ENCODE data around the gene LTBP1. TPM values are rescaled to one million over a fixed set of nuclear protein-coding genes. Genes with fewer than 3 reads are reported as not detected.

LTBP1 gene
- total RNA-seq, 2 donors from 2014 or later: 25.9 to 99.8 TPM

DNA sequence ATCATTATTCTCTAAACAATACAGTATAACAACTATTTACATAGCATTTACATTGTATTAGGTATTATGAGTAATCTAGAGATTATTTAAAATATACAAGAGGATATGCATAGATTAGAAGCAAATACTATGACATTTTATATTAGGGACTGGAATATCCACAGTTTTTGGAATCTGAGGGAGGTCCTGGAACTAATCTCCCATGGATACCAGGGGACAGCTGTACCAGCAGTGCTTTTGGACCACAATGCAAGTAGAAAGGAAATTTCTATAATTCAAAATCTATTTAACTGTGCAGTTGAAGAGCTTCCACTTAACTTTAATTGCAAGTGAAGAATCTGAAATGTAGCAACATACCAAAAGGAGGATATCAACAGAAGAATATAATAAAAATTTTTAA lies 120.8 kb downstream of the LTBP1 start:
- no peak for DNase-seq (ENCODE audit: low spot score)
- intact Hi-C loops (cut with DNase I): no loop called here

DNA sequence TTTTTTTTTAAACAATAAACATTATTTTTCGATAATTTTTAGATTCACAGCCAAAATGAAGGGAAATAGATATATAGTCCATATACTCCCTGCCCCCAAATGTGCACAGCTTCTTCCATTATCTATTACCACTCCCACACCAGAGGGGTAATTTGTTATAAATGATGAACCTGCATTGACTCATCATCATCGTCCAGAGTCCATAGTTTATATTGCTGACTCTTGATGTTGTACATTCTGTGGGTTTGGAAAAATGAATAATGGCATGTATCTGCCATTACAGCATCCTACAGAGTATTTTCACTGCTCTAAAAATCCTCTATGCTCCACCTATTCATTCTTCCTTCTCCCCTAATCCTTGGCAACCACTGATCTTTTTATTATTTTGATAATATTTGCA lies 121.5 kb downstream of the LTBP1 start:
- no peak overlapping the region for H3K27ac ChIP-seq
- H3K4me3 ChIP-seq: no peak overlapping the region
- intact Hi-C loops (cut with DNase I): no loop called here
- no peak for TF ChIP-seq POLR2AphosphoS5 (IDR thresholded peaks at IDR 0.05)
- TF ChIP-seq, protein P1, sequence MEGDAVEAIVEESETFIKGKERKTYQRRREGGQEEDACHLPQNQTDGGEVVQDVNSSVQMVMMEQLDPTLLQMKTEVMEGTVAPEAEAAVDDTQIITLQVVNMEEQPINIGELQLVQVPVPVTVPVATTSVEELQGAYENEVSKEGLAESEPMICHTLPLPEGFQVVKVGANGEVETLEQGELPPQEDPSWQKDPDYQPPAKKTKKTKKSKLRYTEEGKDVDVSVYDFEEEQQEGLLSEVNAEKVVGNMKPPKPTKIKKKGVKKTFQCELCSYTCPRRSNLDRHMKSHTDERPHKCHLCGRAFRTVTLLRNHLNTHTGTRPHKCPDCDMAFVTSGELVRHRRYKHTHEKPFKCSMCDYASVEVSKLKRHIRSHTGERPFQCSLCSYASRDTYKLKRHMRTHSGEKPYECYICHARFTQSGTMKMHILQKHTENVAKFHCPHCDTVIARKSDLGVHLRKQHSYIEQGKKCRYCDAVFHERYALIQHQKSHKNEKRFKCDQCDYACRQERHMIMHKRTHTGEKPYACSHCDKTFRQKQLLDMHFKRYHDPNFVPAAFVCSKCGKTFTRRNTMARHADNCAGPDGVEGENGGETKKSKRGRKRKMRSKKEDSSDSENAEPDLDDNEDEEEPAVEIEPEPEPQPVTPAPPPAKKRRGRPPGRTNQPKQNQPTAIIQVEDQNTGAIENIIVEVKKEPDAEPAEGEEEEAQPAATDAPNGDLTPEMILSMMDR (IDR thresholded peaks at IDR 0.05): no peak
- no peak for TF ChIP-seq POLR2A (IDR thresholded peaks at IDR 0.05)
- no peaks in the 10 kb centered on the region for H3K9me3 ChIP-seq
- no peaks in the 10 kb centered on the region for H3K4me1 ChIP-seq (replicated peaks)
- WGBS: 71% methylated on average over 2 of the region's 2 CpGs
- no peaks in the 10 kb centered on the region for H3K27me3 ChIP-seq (replicated peaks; ENCODE audit: insufficient read depth)
- no peaks in the 10 kb centered on the region for H3K36me3 ChIP-seq
- no peak for DNase-seq (ENCODE audit: low spot score)

More for the DNA sequence above, 120.8 kb downstream of the LTBP1 start:
- TF ChIP-seq POLR2AphosphoS5 (IDR thresholded peaks at IDR 0.05) (no peak), POLR2A (IDR thresholded peaks at IDR 0.05) (no peak)
- TF ChIP-seq, protein P1 (IDR thresholded peaks at IDR 0.05): no peak
- Histone ChIP-seq H3K4me3 (no peak overlapping the region), H3K4me1 (replicated peaks) (no peaks in the 10 kb centered on the region), H3K36me3 (no peaks in the 10 kb centered on the region), H3K9me3 (no peaks in the 10 kb centered on the region), H3K27ac (no peak overlapping the region), H3K27me3 (replicated peaks; ENCODE audit: insufficient read depth) (no peaks in the 10 kb centered on the region)

DNA sequence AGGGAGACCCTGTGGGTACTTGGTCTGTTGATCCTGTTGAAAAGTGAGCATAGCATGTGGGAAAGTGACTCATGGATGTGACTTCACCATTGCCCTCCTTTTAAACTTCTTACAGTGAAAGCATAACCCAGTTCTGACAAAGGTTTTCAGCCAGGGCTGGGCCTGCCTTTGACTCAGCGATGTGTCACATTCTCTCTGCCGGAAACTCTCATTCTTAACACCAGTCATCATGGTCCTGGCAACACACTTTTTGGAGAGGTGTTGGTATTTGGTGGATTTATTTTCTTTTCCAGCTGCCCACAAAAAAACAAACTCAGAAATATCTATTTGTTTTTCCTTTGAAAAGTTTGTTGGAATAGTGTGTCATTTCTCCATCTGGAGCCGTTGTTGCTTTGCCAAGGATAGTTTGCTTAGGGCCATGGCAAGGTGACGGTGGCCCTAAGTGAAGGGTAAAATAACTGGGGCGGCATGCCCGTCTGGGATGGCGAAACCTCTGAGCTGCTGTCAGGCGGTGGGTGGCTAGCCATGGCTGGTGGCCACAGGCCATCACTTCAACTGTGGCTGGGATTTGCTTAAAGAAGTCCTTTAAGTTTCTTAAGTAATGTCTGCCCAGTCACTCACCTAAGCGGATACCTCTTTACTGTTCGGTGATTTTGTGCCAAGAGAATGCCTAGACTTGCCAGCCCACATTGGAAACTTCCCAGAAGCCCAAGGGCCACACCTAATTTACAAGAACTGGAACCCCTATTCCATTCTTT lies 123.3 kb downstream of the LTBP1 start:
- H3K27me3 ChIP-seq (replicated peaks; ENCODE audit: insufficient read depth): no peaks in the 10 kb centered on the region
- intact Hi-C loops (cut with DNase I): no loop called here
- peak overlapping the region; percentile 7 to 24 for H3K27ac ChIP-seq
- no peaks in the 10 kb centered on the region for H3K4me1 ChIP-seq (replicated peaks)
- DNase-seq (ENCODE audit: low spot score): peak; percentile 28
- no peak overlapping the region for H3K4me3 ChIP-seq
- TF ChIP-seq, protein P1 (IDR thresholded peaks at IDR 0.05): no peak
- peak; percentile 27 for TF ChIP-seq POLR2AphosphoS5 (IDR thresholded peaks at IDR 0.05)
- H3K9me3 ChIP-seq: no peaks in the 10 kb centered on the region
- 42% methylated on average over 10 of the region's 10 CpGs for WGBS
- H3K36me3 ChIP-seq: no peaks in the 10 kb centered on the region

DNA sequence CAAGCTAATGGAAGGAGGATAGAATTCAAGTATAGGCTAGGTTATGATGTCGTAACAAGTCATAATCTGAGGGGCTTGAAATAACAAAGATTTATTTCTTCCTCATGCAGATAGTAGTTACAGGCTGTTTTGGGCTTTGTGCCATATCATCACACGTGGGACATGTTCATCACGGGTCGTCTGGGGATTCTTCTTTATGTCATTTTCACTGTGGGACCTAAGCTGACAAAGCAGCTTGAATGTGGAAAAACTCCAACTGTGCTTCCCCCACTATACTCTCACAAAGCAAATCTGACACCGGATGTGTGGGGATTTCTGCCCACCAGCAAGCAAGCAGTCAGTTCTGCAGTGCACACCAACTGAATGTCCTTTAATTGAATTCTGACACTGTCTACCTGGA lies 124.8 kb downstream of the LTBP1 start:
- Histone ChIP-seq H3K4me3 (no peak overlapping the region), H3K9me3 (no peaks in the 10 kb centered on the region), H3K27me3 (replicated peaks; ENCODE audit: insufficient read depth) (no peaks in the 10 kb centered on the region), H3K27ac (no peak overlapping the region), H3K4me1 (replicated peaks) (no peaks in the 10 kb centered on the region), H3K36me3 (no peaks in the 10 kb centered on the region)
- WGBS: 58% methylated on average over 5 of the region's 5 CpGs
- TF ChIP-seq, protein P1 (IDR thresholded peaks at IDR 0.05): no peak
- TF ChIP-seq POLR2AphosphoS5 (IDR thresholded peaks at IDR 0.05) (no peak), POLR2A (IDR thresholded peaks at IDR 0.05) (no peak)
- DNase-seq (ENCODE audit: low spot score): no peak
- intact Hi-C loops (cut with DNase I): no loop called here

DNA sequence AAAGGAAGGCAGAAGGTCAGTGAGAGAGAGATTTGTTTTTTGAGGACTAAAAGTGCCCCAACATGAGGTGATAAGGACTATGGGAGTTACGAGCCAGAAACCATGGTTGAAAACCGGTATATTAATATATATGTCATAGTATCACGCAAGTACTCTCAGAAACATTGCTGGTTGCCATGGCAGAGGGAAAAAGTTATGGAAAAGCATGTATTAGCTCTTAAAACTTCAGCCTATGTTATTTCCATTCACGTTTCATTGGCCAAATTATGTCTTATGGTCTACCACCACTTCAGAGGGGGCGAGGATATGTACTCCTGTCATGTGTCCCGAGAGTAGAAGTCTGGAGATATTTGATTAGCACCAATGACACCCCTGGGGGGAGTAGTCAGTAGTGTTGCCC lies 125.9 kb downstream of the LTBP1 start:
- no peaks in the 10 kb centered on the region for H3K36me3 ChIP-seq
- no peak overlapping the region for H3K4me3 ChIP-seq
- H3K27ac ChIP-seq: no peak overlapping the region
- H3K9me3 ChIP-seq: no peaks in the 10 kb centered on the region
- no peak for DNase-seq (ENCODE audit: low spot score)
- TF ChIP-seq POLR2A (IDR thresholded peaks at IDR 0.05): no peak
- TF ChIP-seq POLR2AphosphoS5 (IDR thresholded peaks at IDR 0.05): no peak
- TF ChIP-seq, protein P1 (IDR thresholded peaks at IDR 0.05): no peak
- 81% methylated on average over 6 of the region's 6 CpGs for WGBS
- H3K27me3 ChIP-seq (replicated peaks; ENCODE audit: insufficient read depth): no peaks in the 10 kb centered on the region
- intact Hi-C loops (cut with DNase I): no loop called here
- H3K4me1 ChIP-seq (replicated peaks): no peaks in the 10 kb centered on the region
